H1 (cell line): ENCODE measurements around the gene TNFRSF1A. TPM values are rescaled to one million over a fixed set of nuclear protein-coding genes. Genes with fewer than 3 reads are reported as not detected.

ENCODE experiments used
- CTCF ChIA-PET: fragments of 300-600 bp; sonication (Branson Sonifier 250); formaldehyde crosslinking; loops from one replicate; lab custom pipeline; 2021; ENCODE audit not compliant: partially characterized antibody; lab: Charles Lee
- POLR2A ChIA-PET: fragments of 300-600 bp; sonication (Branson Sonifier 250); formaldehyde crosslinking; loops from one replicate; lab custom pipeline; 2021; ENCODE audit warnings: inconsistent platforms; ENCODE audit not compliant: partially characterized antibody; lab: Charles Lee
- DNase-seq, 2 experiments: peaks; one replicate each; pipeline versions ENCODE4 v3.0.0 to v3.0.0-alpha.2; 2010 to 2022; ENCODE audit warnings: low spot score in 2 of 2, low read depth in 1 of 2, mixed read lengths in 1 of 2
- FAIRE-seq: peaks from 2 replicates; lab custom pipeline; 2011; peaks lifted over from hg19 to GRCh38; lab: Jason Lieb, UNC
- H2AFZ ChIP-seq: 2 replicates; pipeline ENCODE4 v1.8.1; 2012; ENCODE audit warnings: low read length, inconsistent platforms
- H2AK5ac ChIP-seq: 2 replicates; pipeline ENCODE4 v1.6.1; 2013; ENCODE audit warnings: low read depth, low read length
- H2BK120ac ChIP-seq: replicated peaks from 2 replicates; pipeline ENCODE3; 2013; ENCODE audit warnings: low read depth, low read length, inconsistent platforms
- H2BK12ac ChIP-seq: 2 replicates; pipeline ENCODE4 v1.6.1; 2013; ENCODE audit warnings: low read depth, low read length
- H2BK15ac ChIP-seq: 2 replicates; pipeline ENCODE4 v1.6.1; 2013; ENCODE audit warnings: low read length
- H2BK20ac ChIP-seq: 2 replicates; pipeline ENCODE4 v1.6.1; 2013; ENCODE audit warnings: low read length
- H2BK5ac ChIP-seq: 2 replicates; pipeline ENCODE4 v1.6.1; 2013; ENCODE audit warnings: low read depth, low read length
- H3K14ac ChIP-seq: 2 replicates; pipeline ENCODE4 v1.6.1; 2013; ENCODE audit warnings: inconsistent platforms; ENCODE audit not compliant: insufficient read length
- H3K18ac ChIP-seq: 2 replicates; pipeline ENCODE4 v1.6.1; 2013; ENCODE audit warnings: low read length; ENCODE audit errors: extremely low read depth
- H3K23ac ChIP-seq: 2 replicates; pipeline ENCODE4 v1.6.1; 2013; ENCODE audit warnings: inconsistent platforms; ENCODE audit not compliant: insufficient read length
- H3K23me2 ChIP-seq: 2 replicates; pipeline ENCODE4 v1.6.1; 2013; ENCODE audit warnings: low read depth, low read length
- H3K27ac ChIP-seq: 2 replicates; pipeline ENCODE4 v1.6.1; 2011; ENCODE audit warnings: low read depth, low read length, inconsistent platforms
- H3K27me3 ChIP-seq, 4 experiments: replicated peaks in 1 of 4; 1 replicate in 1 of 4; 2 replicates in 3 of 4; pipeline versions ENCODE4 v1.6.1 to v1.8.1; 2011 to 2013; ENCODE audit warnings: low read length in 3 of 4, mild to moderate bottlenecking in 3 of 4, inconsistent platforms in 2 of 4, mixed read lengths in 2 of 4, moderate library complexity in 1 of 4; ENCODE audit not compliant: control insufficient read depth in 3 of 4, insufficient read depth in 3 of 4; ENCODE audit errors: extremely low read depth in 1 of 4
- H3K36me3 ChIP-seq, 4 experiments: 2 replicates each; pipeline versions ENCODE4 v1.6.1 to v1.8.1; 2011 to 2013; ENCODE audit warnings: mild to moderate bottlenecking in 4 of 4, low read length in 3 of 4, moderate library complexity in 2 of 4, control low read depth in 1 of 4, inconsistent platforms in 1 of 4; ENCODE audit not compliant: insufficient read depth in 4 of 4, control insufficient read depth in 2 of 4
- H3K4ac ChIP-seq: replicated peaks from 2 replicates; pipeline ENCODE3; 2013; ENCODE audit warnings: low read length, low read depth, mixed read lengths, inconsistent platforms; ENCODE audit not compliant: insufficient read length
- H3K4me1 ChIP-seq, 4 experiments: replicated peaks in 1 of 4; 1 replicate in 1 of 4; 2 replicates in 3 of 4; pipeline versions ENCODE4 v1.6.1 to v1.8.1; 2011 to 2013; ENCODE audit warnings: low read length in 3 of 4, inconsistent platforms in 2 of 4, mixed read lengths in 1 of 4; ENCODE audit not compliant: insufficient read depth in 4 of 4, control insufficient read depth in 3 of 4
- H3K4me2 ChIP-seq, 2 experiments: 2 replicates each; pipeline versions ENCODE4 v1.6.1 to v1.8.1; 2011 to 2013; ENCODE audit warnings: low read depth in 2 of 2, low read length in 2 of 2, control low read depth in 1 of 2, inconsistent platforms in 1 of 2, mild to moderate bottlenecking in 1 of 2; ENCODE audit not compliant: insufficient read depth in 1 of 2
- H3K4me3 ChIP-seq, 4 experiments: fragments of 200-600, 300-600 bp in 1 of 4; sonication (generic), shearing (Covaris generic), sonication (Bioruptor Twin) in 1 of 4; 2 replicates each; pipeline versions ENCODE4 v1.5.1 to v1.8.1; 2011 to 2016; ENCODE audit warnings: low read length in 4 of 4, low read depth in 3 of 4, control low read depth in 2 of 4, inconsistent platforms in 2 of 4, mild to moderate bottlenecking in 2 of 4, mixed read lengths in 1 of 4, moderate library complexity in 1 of 4; ENCODE audit not compliant: insufficient read depth in 2 of 4; ENCODE audit errors: extremely low read depth in 1 of 4
- H3K56ac ChIP-seq: replicated peaks from 2 replicates; pipeline ENCODE3; 2013; ENCODE audit warnings: low read depth, mild to moderate bottlenecking, mixed read lengths, low read length, inconsistent platforms; ENCODE audit not compliant: insufficient read length
- H3K79me1 ChIP-seq: 2 replicates; pipeline ENCODE4 v1.6.1; 2013; ENCODE audit warnings: low read depth, low read length, control low read depth
- H3K79me2 ChIP-seq, 2 experiments: 2 replicates each; pipeline versions ENCODE4 v1.6.1 to v1.8.1; 2012 to 2013; ENCODE audit warnings: low read length in 2 of 2, mild to moderate bottlenecking in 2 of 2, inconsistent platforms in 1 of 2; ENCODE audit not compliant: insufficient read depth in 2 of 2, control insufficient read depth in 1 of 2
- H3K9ac ChIP-seq, 4 experiments: replicated peaks in 1 of 4; 1 replicate in 1 of 4; 2 replicates in 3 of 4; pipeline versions ENCODE4 v1.6.1 to v1.8.1; 2011 to 2013; ENCODE audit warnings: low read depth in 3 of 4, low read length in 3 of 4, control low read depth in 2 of 4, mild to moderate bottlenecking in 2 of 4, moderate library complexity in 2 of 4, inconsistent platforms in 1 of 4; ENCODE audit errors: extremely low read depth in 1 of 4
- H3K9me3 ChIP-seq, 2 experiments: 2 replicates each; pipeline versions ENCODE4 v1.6.1 to v1.8.1; 2012 to 2013; ENCODE audit warnings: mild to moderate bottlenecking in 2 of 2, moderate library complexity in 2 of 2, control low read depth in 1 of 2, inconsistent platforms in 1 of 2, low read depth in 1 of 2, low read length in 1 of 2, mixed read lengths in 1 of 2; ENCODE audit not compliant: insufficient read depth in 2 of 2
- H4K20me1 ChIP-seq, 2 experiments: replicated peaks in 1 of 2; 2 replicates each; pipeline versions ENCODE3 to v1.8.1; 2011 to 2013; ENCODE audit warnings: inconsistent platforms in 2 of 2, low read length in 2 of 2, mild to moderate bottlenecking in 1 of 2; ENCODE audit not compliant: insufficient read depth in 2 of 2, control insufficient read depth in 1 of 2
- H4K5ac ChIP-seq: 2 replicates; pipeline ENCODE4 v1.6.1; 2013; ENCODE audit warnings: low read length, low read depth, mixed read lengths, inconsistent platforms; ENCODE audit not compliant: insufficient read length
- H4K8ac ChIP-seq: 2 replicates; pipeline ENCODE4 v1.8.0; 2013; ENCODE audit warnings: mild to moderate bottlenecking, moderate library complexity, low read length, inconsistent platforms; ENCODE audit not compliant: insufficient read depth; ENCODE audit errors: extremely low read depth
- H4K91ac ChIP-seq: replicated peaks from 2 replicates; pipeline ENCODE3; 2013; ENCODE audit warnings: low read length, mixed read lengths, inconsistent platforms; ENCODE audit not compliant: insufficient read length
- ATF3 ChIP-seq: IDR thresholded peaks from 2 replicates; pipeline ENCODE4 v1.6.1; 2011; ENCODE audit warnings: low read depth, mild to moderate bottlenecking, low read length; ENCODE audit not compliant: insufficient read depth
- CTBP2 ChIP-seq: IDR thresholded peaks from 2 replicates; pipeline ENCODE4 v1.7.0; 2011; ENCODE audit warnings: borderline replicate concordance, mild to moderate bottlenecking, moderate library complexity, mixed read lengths, low read length; ENCODE audit not compliant: insufficient read depth, insufficient read length
- EP300 ChIP-seq, 2 experiments: IDR thresholded peaks; 1 replicate in 1 of 2; 2 replicates in 1 of 2; pipeline ENCODE4 v1.6.1; 2011 to 2012; ENCODE audit warnings: low read depth in 2 of 2, low read length in 2 of 2, mild to moderate bottlenecking in 2 of 2, borderline replicate concordance in 1 of 2, inconsistent platforms in 1 of 2, moderate library complexity in 1 of 2
- EZH2 ChIP-seq: fragments of 200-600 bp; sonication (generic); IDR thresholded peaks from 2 replicates; pipeline ENCODE4 v1.7.1; 2012; ENCODE audit warnings: low read depth, mild to moderate bottlenecking, moderate library complexity, low read length, inconsistent platforms; ENCODE audit not compliant: severe bottlenecking
- KDM5A ChIP-seq: fragments of 200-600 bp; IDR thresholded peaks from 2 replicates; pipeline ENCODE4 v1.7.1; 2012; ENCODE audit warnings: mild to moderate bottlenecking, low read length, inconsistent platforms, mixed read lengths
- PHF8 ChIP-seq: fragments of 200-600 bp; sonication (generic); conservative IDR thresholded peaks from 2 replicates; pipeline ENCODE4 v1.7.1; 2012; ENCODE audit warnings: low read depth, mild to moderate bottlenecking, inconsistent platforms, low read length, moderate library complexity
- POLR2AphosphoS5 ChIP-seq: IDR thresholded peaks from 2 replicates; pipeline ENCODE4 v1.6.1; 2011; ENCODE audit warnings: low read depth, low read length
- RBBP5 ChIP-seq: IDR thresholded peaks from 2 replicates; pipeline ENCODE4 v1.7.1; 2012; ENCODE audit warnings: low read depth, mild to moderate bottlenecking, inconsistent platforms, low read length, moderate library complexity, borderline replicate concordance
- SAP30 ChIP-seq: fragments of 300-600 bp; sonication (generic); IDR thresholded peaks from 2 replicates; pipeline ENCODE4 v1.7.1; 2012; ENCODE audit warnings: low read length, moderate library complexity, mild to moderate bottlenecking, inconsistent platforms; ENCODE audit not compliant: insufficient read depth, insufficient replicate concordance
- SP4 ChIP-seq: IDR thresholded peaks from 2 replicates; pipeline ENCODE4 v1.6.1; 2012; ENCODE audit warnings: low read length, inconsistent platforms
- TAF7 ChIP-seq: optimal IDR thresholded peaks from 2 replicates; pipeline ENCODE3; 2011; ENCODE audit warnings: low read depth, mild to moderate bottlenecking, inconsistent platforms, low read length, moderate library complexity, borderline replicate concordance
- WGBS, 2 experiments: shearing (Covaris generic) in 1 of 2; methylation state at CpG; one replicate each; pipeline versions ENCODE4 v1.1.6 to v1.1.7; 2013 to 2015; ENCODE audit warnings: low lambda C conversion rate in 2 of 2, mixed read lengths in 2 of 2, inconsistent platforms in 1 of 2, low coverage in 1 of 2, missing lambda C conversion rate in 1 of 2; ENCODE audit not compliant: insufficient replicate concordance in 2 of 2, insufficient coverage in 1 of 2, insufficient read length in 1 of 2; ENCODE audit errors: extremely low coverage in 1 of 2, missing lambda C conversion rate in 1 of 2; 5-methylcytosine and 5-hydroxymethylcytosine counted together
- polyA plus RNA-seq, 7 experiments: library from polyadenylated mRNA; depleted of rRNA in 3 of 7; stranded (reverse) in 5 of 7; unstranded in 2 of 7; fragments of >200 nt in 5 of 7; fragments of 200-250 nt in 2 of 7; gene quantifications; 1 replicate in 5 of 7; 2 replicates in 1 of 7; 4 replicates in 1 of 7; pipeline versions ENCODE4 v1.2.1 to v1.2.3, GENCODE V29; 2011 to 2013; ENCODE audit warnings: missing spikeins in 2 of 7, mixed read lengths in 2 of 7
- total RNA-seq: library from RNA; stranded (reverse); fragmentation: NEBNext Ultra II Directional; extraction: Animal tissue kit (Norgen Biotek cat#: 25700); gene quantifications from 2 replicates; pipeline ENCODE4 v1.2.1, GENCODE V29; 2021

Gene TNFRSF1A
- total and polyA plus RNA-seq, 2 of the 8 experiments (the other 6 are each of a cell fraction or from before 2014, with no cell fraction given) = 28.7 to 42.1 TPM

DNA sequence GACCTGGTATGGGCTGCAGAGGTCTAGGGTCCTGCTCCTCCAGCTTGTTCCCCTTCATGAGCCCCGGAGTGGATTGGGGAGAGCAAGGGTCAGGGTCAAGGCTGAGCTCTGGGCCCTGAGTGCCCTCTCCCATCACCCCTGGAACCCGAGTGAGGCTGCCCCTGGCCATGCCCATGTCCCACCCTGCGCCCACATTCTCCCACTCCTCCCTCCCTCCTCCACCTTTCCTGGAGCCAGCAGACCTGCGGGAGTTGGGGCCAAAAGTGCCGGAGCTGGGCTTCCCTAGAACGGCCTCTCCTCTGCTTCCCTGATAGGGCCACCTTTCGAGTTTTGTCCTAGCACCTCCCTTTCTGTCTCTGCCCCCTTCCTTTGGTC lies 32.9 kb upstream of the TNFRSF1A start:
- Histone ChIP-seq H3K4me2 (peak overlapping the region; percentile 91 to 100), H3K27ac (peak overlapping the region; percentile 84), H2BK20ac (peak overlapping the region; percentile 96)
- no peak for TF ChIP-seq CTBP2
- peak; percentile 7 for TF ChIP-seq SAP30
- no peak for TF ChIP-seq EZH2
- no peak for TF ChIP-seq PHF8
- no peak for TF ChIP-seq EP300 (IDR thresholded peaks at IDR 0.05; ENCODE audit: borderline replicate concordance in 1 of 2, low read depth in 2 of 2, low read length in 2 of 2)
- no peak; the same call in 1 of the 2 replicates for TF ChIP-seq RBBP5
- TF ChIP-seq POLR2AphosphoS5 = 0 out of 2 replicates have a peak, but pooled peaks have one; percentile 2
- no peak for TF ChIP-seq TAF7
- TF ChIP-seq ATF3 = no peak
- TF ChIP-seq KDM5A = no peak
- TF ChIP-seq SP4 = no peak

More for the DNA sequence above, 32.9 kb upstream of the TNFRSF1A start:
- Histone ChIP-seq H3K4ac (peak overlapping the region; percentile 88), H3K27me3 (no peaks in the 10 kb centered on the region), H3K9ac (peak overlapping the region; percentile 64 to 92 (median 76)), H4K5ac (peak overlapping the region; percentile 98), H3K79me2 (peaks cover 19 to 49% of the 10 kb centered on the region in 2 experiments), H3K79me1 (peaks cover 17% of the 10 kb centered on the region), H3K36me3 (no peaks in the 10 kb centered on the region), H3K14ac (peak overlapping the region; percentile 43), H3K56ac (peak overlapping the region; percentile 81), H2BK5ac (peak overlapping the region; percentile 99), H4K20me1 (peaks cover 0 to 3% of the 10 kb centered on the region in 2 experiments), H4K91ac (peak overlapping the region; percentile 96), H3K4me3 (peak overlapping the region; percentile 64 to 84 (median 74)), H2AFZ (no peak overlapping the region), H3K23me2 (peaks cover 33% of the 10 kb centered on the region), H3K23ac (no peak overlapping the region), H2BK12ac (peak overlapping the region; percentile 99), H3K9me3 (no peaks in the 10 kb centered on the region), H3K18ac (peak overlapping the region; percentile 100), H2AK5ac (peak overlapping the region; percentile 95), H3K4me1 (peaks cover 14 to 60% (median 43%) of the 10 kb centered on the region in 4 experiments), H2BK15ac (peak overlapping the region; percentile 74; the same call in 1 of the 2 replicates), H4K8ac (peak overlapping the region; percentile 83; the same call in 1 of the 2 replicates), H2BK120ac (peak overlapping the region; percentile 48)
- DNase-seq (no peak), FAIRE-seq (no peak)
- ChIA-PET POLR2A (interaction anchor here (0.7 to 17.2 kb wide), 25 partner anchors 9 to 238 kb away, joined by 3 to 259 read pairs (median 5); partner anchors contain the start of genes GAPDH, LTBR, TAPBPL and TNFRSF1A), CTCF (interaction anchor here (0.7 to 7.4 kb wide), 16 partner anchors 9 to 902 kb away, joined by 3 to 66 read pairs (median 5); partner anchors contain the start of gene LTBR)
- WGBS, 2 experiments = 18% methylated on average over 4 of the region's 7 CpGs; no CpG with 5 or more reads in 1 of the 2 experiments
